Stimulated activated memory B cell treated with anti-CD40 and anti-IgM and Interleukin-4, amounts not matched to agents 10 μg/mL and 1 μg/mL and 100 μg/mL, for 72 hours (primary cell): ENCODE measurements around the gene QDPR.
A peak's percentile ranks its signal among the peaks of the same experiment; 100 is the strongest.
"Not testable (repeated sequence)": the region's sequence is repeated elsewhere in the genome, so short reads cannot be mapped to it uniquely, and the experiment has no call there.

Experiments used
- ATAC-seq: fragments of 150-1000 bp; cut with Tn5 transposase; 2 replicates; pipeline ENCODE4 v1.10.0; 2021
- H3K27ac Mint-ChIP-seq: one replicate; pipeline ENCODE4 v1.8.0; 2022; ENCODE audit warnings: mild to moderate bottlenecking, mixed read lengths
- H3K27me3 Mint-ChIP-seq: one replicate; pipeline ENCODE4 v1.8.0; 2022; ENCODE audit warnings: mixed read lengths
- H3K36me3 Mint-ChIP-seq: one replicate; pipeline ENCODE4 v1.8.0; 2022; ENCODE audit warnings: mixed read lengths
- H3K4me1 Mint-ChIP-seq: one replicate; pipeline ENCODE4 v1.8.0; 2022; ENCODE audit warnings: mixed read lengths
- H3K4me3 Mint-ChIP-seq: one replicate; pipeline ENCODE4 v1.8.0; 2022; ENCODE audit warnings: mild to moderate bottlenecking, moderate library complexity, mixed read lengths
- H3K9me3 Mint-ChIP-seq: one replicate; pipeline ENCODE4 v1.8.0; 2022; ENCODE audit warnings: mixed read lengths

Gene QDPR

DNA sequence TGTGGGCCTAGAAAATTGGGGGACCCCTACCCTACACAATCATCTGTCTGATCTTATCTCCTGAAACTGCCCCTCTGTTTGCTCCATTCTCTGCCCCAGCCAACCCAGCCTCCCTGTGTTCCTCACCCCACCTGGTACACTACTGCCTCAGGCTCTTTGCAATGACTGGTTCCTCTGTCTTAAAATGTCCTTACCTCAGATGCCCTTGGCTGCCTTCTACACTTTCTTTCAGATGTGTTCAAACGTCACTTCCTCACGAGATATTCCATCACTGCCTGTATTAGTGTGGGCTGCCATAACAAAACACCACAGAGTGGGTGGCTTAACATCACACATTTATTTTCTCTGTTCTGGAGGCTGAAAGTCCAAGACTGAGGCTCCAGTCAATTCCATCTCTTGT, 29.2 kb downstream of the QDPR start:
- Mint-ChIP-seq H3K27ac (no peak overlapping the region), H3K4me3 (no peak overlapping the region), H3K4me1 (no peaks in the 10 kb centered on the region), H3K36me3 (peaks cover 21% of the 10 kb centered on the region), H3K9me3 (peaks cover 2% of the 10 kb centered on the region), H3K27me3 (no peaks in the 10 kb centered on the region)
- ATAC-seq = no peak

DNA sequence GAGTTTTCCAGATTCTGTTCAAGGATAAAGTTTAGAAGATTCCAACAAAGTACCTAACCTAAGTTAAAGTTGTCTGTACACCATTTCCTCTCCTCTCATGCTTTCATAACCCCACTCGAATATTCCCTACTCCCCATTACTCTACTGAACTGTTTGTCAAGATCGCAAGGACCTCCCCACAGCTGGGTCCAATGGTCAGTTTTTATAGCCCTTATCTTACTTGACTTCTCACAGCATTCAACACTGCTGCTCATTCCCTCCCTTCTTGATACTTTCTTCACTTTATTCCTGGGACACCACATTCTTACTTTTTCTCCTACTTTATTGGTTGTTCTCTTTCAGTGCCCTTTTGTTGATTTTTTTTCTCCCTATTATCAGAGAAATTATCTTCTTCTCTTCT, 30.9 kb downstream of the QDPR start:
- Mint-ChIP-seq H3K27ac (no peak overlapping the region), H3K4me1 (peaks cover 11% of the 10 kb centered on the region), H3K36me3 (peaks cover 30% of the 10 kb centered on the region), H3K27me3 (no peaks in the 10 kb centered on the region), H3K9me3 (peaks cover 2% of the 10 kb centered on the region), H3K4me3 (no peak overlapping the region)
- no peak for ATAC-seq

DNA sequence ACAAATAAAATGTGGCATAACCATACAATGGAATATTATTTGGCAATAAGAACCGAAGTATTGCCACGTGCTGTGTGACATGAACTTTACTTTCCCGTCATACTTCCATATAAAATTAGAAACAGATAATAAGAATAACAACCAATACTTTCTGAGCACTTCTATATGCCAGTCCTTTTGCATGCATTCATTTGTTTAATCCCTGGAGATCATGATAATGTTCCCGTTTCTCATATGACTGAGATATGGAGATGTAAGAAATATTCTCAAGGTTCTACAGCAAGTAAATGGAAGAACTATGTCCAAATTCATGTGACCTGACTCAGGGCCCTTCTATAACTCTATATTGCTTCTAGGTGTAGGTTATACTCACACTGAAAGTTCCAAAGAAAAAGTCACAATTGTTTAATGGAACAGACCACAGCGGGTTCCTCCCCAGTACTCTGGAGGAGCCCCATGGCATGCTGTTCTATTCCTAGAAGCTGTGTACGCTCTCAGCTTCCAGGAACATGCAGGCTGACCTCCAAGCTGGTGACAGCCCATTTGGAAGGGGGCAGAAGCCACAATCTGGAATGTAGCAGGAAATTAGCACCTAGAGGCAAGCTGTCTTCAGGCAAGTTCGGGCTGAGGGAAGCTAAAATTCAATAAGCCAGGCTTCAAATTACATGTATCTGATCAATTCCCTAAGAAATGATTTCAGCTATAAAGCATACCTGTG, 31.5 kb downstream of the QDPR start:
- Mint-ChIP-seq H3K36me3 (peaks cover 26% of the 10 kb centered on the region), H3K4me3 (no peak overlapping the region), H3K9me3 (peaks cover 2% of the 10 kb centered on the region), H3K27me3 (no peaks in the 10 kb centered on the region), H3K27ac (no peak overlapping the region), H3K4me1 (peaks cover 11% of the 10 kb centered on the region)
- ATAC-seq = no peak

DNA sequence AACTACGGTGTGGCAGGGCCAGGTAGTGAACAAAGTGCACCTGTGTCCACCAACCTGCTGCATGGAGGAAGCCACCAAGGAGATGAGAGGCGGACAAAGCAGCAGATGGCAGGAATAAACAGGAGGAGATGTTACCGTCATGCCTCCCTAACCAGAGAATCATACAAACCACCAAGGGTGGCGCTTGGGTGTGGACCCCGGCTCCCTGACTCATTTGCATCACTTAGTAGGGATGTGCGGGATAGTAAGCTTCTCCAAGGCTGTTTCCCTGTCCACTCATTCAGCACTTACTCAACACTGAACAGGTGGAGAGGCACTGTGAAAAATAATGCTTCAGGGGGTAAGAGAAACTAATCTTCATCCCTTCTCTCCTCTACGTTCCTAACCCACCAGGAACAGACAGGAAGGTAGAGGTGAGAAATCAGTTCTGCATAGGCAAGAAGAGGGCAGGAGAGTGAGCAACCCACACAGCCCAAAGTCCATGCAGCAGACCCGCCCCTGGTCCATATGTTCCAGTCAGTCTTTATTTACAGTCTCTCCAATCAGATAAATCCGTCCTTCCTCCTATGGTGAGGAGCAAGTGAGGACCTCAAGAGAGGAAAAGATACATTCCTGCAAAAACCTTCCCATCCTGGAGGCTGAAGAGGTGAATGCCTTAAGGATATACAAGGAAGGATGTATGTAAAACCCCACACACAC, 34.0 kb downstream of the QDPR start:
- H3K4me3 Mint-ChIP-seq = no peak overlapping the region
- peaks cover 25% of the 10 kb centered on the region for H3K36me3 Mint-ChIP-seq
- peaks cover 15% of the 10 kb centered on the region for H3K4me1 Mint-ChIP-seq
- H3K27ac Mint-ChIP-seq = no peak overlapping the region
- no peak for ATAC-seq
- no peaks in the 10 kb centered on the region for H3K27me3 Mint-ChIP-seq
- no peaks in the 10 kb centered on the region for H3K9me3 Mint-ChIP-seq

- ATAC-seq = no peak
- peaks cover 25% of the 10 kb centered on the region for H3K36me3 Mint-ChIP-seq
- peaks cover 20% of the 10 kb centered on the region for H3K4me1 Mint-ChIP-seq
- H3K4me3 Mint-ChIP-seq = no peak overlapping the region
- no peaks in the 10 kb centered on the region for H3K27me3 Mint-ChIP-seq
- H3K27ac Mint-ChIP-seq = no peak overlapping the region
- H3K9me3 Mint-ChIP-seq = no peaks in the 10 kb centered on the region
These were observed 35.0 kb downstream of the QDPR start for GRCh38 chr4:17476853-17477252.

GRCh38 chr4:17475481-17475880, 36.4 kb downstream of the QDPR start:
- Mint-ChIP-seq H3K36me3 (peaks cover 36% of the 10 kb centered on the region), H3K27ac (no peak overlapping the region), H3K27me3 (no peaks in the 10 kb centered on the region), H3K4me3 (no peak overlapping the region), H3K9me3 (no peaks in the 10 kb centered on the region), H3K4me1 (peaks cover 20% of the 10 kb centered on the region)
- ATAC-seq = no peak

GRCh38 chr4:17469931-17470674, 41.8 kb downstream of the QDPR start:
- ATAC-seq = no peak
- Mint-ChIP-seq H3K27ac (no peak overlapping the region), H3K27me3 (no peaks in the 10 kb centered on the region), H3K9me3 (no peaks in the 10 kb centered on the region), H3K4me1 (peaks cover 9% of the 10 kb centered on the region), H3K4me3 (no peak overlapping the region), H3K36me3 (peaks cover 25% of the 10 kb centered on the region)

- H3K36me3 Mint-ChIP-seq = peaks cover 30% of the 10 kb centered on the region
- no peaks in the 10 kb centered on the region for H3K27me3 Mint-ChIP-seq
These were observed 43.2 kb downstream of the QDPR start for GRCh38 chr4:17468619-17469221.

GRCh38 chr4:17463606-17464005, 48.3 kb downstream of the QDPR start:
- Mint-ChIP-seq H3K27ac (no peak overlapping the region), H3K4me1 (no peaks in the 10 kb centered on the region), H3K9me3 (no peaks in the 10 kb centered on the region), H3K36me3 (peaks cover 15% of the 10 kb centered on the region), H3K27me3 (no peaks in the 10 kb centered on the region), H3K4me3 (no peak overlapping the region)
- no peak for ATAC-seq

More at GRCh38 chr4:17468619-17469221, 43.2 kb downstream of the QDPR start:
- Mint-ChIP-seq H3K4me1 (peaks cover 9% of the 10 kb centered on the region), H3K9me3 (no peaks in the 10 kb centered on the region), H3K4me3 (no peak overlapping the region), H3K27ac (no peak overlapping the region)
- no peak for ATAC-seq

- no peaks in the 10 kb centered on the region for H3K4me1 Mint-ChIP-seq
- no peak for ATAC-seq
- peaks cover 8% of the 10 kb centered on the region for H3K36me3 Mint-ChIP-seq
- no peaks in the 10 kb centered on the region for H3K27me3 Mint-ChIP-seq
- H3K4me3 Mint-ChIP-seq = no peak overlapping the region
- H3K27ac Mint-ChIP-seq = no peak overlapping the region
- peaks cover 5% of the 10 kb centered on the region for H3K9me3 Mint-ChIP-seq
These were observed 61.6 kb downstream of the QDPR start for GRCh38 chr4:17450269-17450804.

GRCh38 chr4:17448689-17449088, 63.2 kb downstream of the QDPR start:
- no peaks in the 10 kb centered on the region for H3K4me1 Mint-ChIP-seq
- no peak overlapping the region for H3K27ac Mint-ChIP-seq
- H3K4me3 Mint-ChIP-seq = no peak overlapping the region
- no peaks in the 10 kb centered on the region for H3K27me3 Mint-ChIP-seq
- no peak for ATAC-seq
- peaks cover 7% of the 10 kb centered on the region for H3K9me3 Mint-ChIP-seq
- H3K36me3 Mint-ChIP-seq = peaks cover 5% of the 10 kb centered on the region

GRCh38 chr4:17447675-17448298, 64.1 kb downstream of the QDPR start:
- Mint-ChIP-seq H3K36me3 (peaks cover 5% of the 10 kb centered on the region), H3K27ac (no peak overlapping the region), H3K27me3 (no peaks in the 10 kb centered on the region), H3K4me3 (no peak overlapping the region), H3K9me3 (peaks cover 11% of the 10 kb centered on the region), H3K4me1 (no peaks in the 10 kb centered on the region)
- peak; percentile 67 for ATAC-seq

DNA sequence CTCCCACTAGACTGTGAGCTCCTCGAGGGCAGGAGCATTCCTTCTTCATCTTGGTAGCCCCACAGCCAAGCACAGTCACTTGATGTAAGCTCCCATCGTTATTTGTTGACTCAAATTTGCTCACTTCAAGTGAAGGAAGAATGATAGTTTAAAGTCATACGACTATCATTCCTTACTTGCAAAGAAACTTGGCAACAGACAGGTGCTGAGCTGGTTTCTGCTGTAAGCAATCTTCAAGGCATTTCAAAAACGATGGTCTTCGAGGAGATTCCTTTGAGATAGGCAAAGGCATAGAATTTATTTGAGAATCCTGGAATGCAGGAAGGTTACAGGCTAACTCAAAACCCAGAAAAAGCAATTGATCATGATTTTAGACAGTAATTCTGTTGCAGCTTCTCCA, 64.8 kb downstream of the QDPR start:
- H3K4me3 Mint-ChIP-seq = no peak overlapping the region
- no peaks in the 10 kb centered on the region for H3K27me3 Mint-ChIP-seq
- no peaks in the 10 kb centered on the region for H3K36me3 Mint-ChIP-seq
- ATAC-seq = no peak
- H3K9me3 Mint-ChIP-seq = peaks cover 11% of the 10 kb centered on the region
- no peak overlapping the region for H3K27ac Mint-ChIP-seq
- no peaks in the 10 kb centered on the region for H3K4me1 Mint-ChIP-seq

- not testable (repeated sequence) for H3K4me1 Mint-ChIP-seq, H3K27me3 Mint-ChIP-seq, ATAC-seq, H3K36me3 Mint-ChIP-seq, H3K27ac Mint-ChIP-seq, H3K4me3 Mint-ChIP-seq
- peaks cover 11% of the 10 kb centered on the region for H3K9me3 Mint-ChIP-seq
These were observed 69.4 kb downstream of the QDPR start for GRCh38 chr4:17442477-17442876.

GRCh38 chr4:17437396-17437795, 74.5 kb downstream of the QDPR start:
- no peak overlapping the region for H3K27ac Mint-ChIP-seq
- H3K9me3 Mint-ChIP-seq = peaks cover 3% of the 10 kb centered on the region
- no peaks in the 10 kb centered on the region for H3K27me3 Mint-ChIP-seq
- no peak for ATAC-seq
- no peaks in the 10 kb centered on the region for H3K36me3 Mint-ChIP-seq
- no peaks in the 10 kb centered on the region for H3K4me1 Mint-ChIP-seq
- no peak overlapping the region for H3K4me3 Mint-ChIP-seq
